ENCODE measurements around the gene RYR1. TPM values are rescaled to one million over a fixed set of nuclear protein-coding genes. Genes with fewer than 3 reads are reported as not detected.
"Not testable (repeated sequence)": the region's sequence is repeated elsewhere in the genome, so short reads cannot be mapped to it uniquely, and the experiment has no call there.

RYR1 gene
- total RNA-seq, 1 donor from 2014 or later = 0.12 TPM

DNA sequence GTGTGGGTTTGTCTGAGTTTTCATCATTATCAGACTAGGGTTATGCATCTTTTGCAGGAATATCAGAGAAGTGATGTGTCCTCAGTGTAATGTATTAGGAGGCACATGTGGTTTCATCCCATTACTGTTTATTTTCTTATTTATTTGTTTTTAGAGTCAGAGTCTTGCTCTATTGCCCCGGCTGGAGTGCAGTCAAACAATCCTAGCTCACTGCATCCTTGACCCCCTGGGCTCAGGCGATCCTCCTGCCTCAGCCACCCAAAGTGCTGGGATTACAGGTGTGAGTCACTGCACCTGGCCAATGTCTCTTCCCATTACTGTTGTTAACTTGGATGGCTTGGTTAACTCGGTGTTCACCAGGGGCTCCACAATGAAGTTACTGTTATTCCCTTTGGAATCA, 116.9 kb downstream of the RYR1 start:
- TF ChIP-seq, protein P1, sequence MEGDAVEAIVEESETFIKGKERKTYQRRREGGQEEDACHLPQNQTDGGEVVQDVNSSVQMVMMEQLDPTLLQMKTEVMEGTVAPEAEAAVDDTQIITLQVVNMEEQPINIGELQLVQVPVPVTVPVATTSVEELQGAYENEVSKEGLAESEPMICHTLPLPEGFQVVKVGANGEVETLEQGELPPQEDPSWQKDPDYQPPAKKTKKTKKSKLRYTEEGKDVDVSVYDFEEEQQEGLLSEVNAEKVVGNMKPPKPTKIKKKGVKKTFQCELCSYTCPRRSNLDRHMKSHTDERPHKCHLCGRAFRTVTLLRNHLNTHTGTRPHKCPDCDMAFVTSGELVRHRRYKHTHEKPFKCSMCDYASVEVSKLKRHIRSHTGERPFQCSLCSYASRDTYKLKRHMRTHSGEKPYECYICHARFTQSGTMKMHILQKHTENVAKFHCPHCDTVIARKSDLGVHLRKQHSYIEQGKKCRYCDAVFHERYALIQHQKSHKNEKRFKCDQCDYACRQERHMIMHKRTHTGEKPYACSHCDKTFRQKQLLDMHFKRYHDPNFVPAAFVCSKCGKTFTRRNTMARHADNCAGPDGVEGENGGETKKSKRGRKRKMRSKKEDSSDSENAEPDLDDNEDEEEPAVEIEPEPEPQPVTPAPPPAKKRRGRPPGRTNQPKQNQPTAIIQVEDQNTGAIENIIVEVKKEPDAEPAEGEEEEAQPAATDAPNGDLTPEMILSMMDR (conservative IDR thresholded peaks at IDR 0.05; ENCODE audit: low read depth, low read length) = no peak
- H3K4me3 ChIP-seq (ENCODE audit: low read depth, low read length) = no peak overlapping the region
- DNase-seq (ENCODE audit: low read depth) = no peak

DNA sequence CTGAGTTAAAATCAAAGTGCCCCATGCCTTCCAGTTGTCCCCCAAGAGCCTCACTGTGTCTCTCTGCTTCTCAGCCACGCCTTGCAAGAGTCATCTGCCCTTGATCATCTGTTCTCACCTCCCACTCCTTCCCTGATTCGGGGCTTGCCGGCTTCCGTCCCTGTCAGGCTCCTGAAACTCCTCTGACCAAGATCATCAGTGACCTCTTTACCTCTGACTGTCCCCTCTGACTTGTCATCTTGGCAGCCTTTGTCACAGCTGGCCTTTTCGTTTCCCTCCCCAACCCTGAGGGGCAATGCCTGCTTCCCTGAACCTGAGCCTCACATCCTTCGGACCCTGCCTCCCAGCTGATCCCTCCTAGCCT, 117.9 kb downstream of the RYR1 start:
- DNase-seq (ENCODE audit: low read depth) = no peak
- H3K4me3 ChIP-seq (ENCODE audit: low read depth, low read length) = no peak overlapping the region
- TF ChIP-seq, protein P1 (conservative IDR thresholded peaks at IDR 0.05; ENCODE audit: low read depth, low read length) = no peak

DNA sequence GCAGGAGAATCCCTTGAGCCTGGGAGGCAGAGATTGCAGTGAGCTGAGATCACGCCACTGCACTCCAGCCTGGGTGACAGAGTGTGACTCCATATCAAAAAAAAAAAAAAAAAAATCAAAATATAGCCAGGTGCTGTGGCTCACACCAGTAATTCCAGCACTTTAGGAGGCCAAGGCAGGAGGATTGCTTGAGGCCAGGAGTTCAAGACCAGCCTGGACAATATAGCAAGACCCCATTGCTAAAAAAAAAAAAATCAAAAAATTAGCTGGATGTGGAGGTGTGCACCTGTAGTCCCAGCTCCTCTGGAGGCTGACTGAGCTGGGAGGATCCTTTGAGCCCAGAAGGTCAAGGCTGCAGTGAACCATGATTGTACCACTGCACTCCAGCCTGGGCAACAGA, 119.7 kb downstream of the RYR1 start:
- not testable (repeated sequence) for H3K4me3 ChIP-seq (ENCODE audit: low read depth, low read length); DNase-seq (ENCODE audit: low read depth)

DNA sequence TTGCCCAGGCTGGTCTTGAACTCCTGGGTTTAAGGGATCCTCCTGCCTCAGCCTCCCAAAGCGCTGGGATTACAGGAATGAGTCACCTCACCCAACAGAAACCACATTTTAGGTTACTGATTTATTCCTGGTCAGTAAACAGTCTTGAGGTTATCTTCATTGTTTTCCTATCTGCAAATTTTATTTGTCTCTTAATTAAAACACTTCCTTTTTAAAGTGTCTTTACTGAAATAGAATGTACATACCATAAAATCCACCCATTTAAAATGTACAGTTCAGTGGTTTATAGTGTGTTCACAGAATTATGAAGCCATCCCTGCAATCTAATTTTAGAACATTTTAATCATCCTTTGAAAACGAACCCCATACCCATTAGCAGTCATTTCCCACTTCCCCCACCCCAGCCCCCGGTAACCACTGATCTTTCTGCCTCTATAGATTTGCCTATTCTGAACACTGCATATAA, 121.2 kb downstream of the RYR1 start:
- no peak overlapping the region for H3K4me3 ChIP-seq (ENCODE audit: low read depth, low read length)
- TF ChIP-seq, protein P1 (conservative IDR thresholded peaks at IDR 0.05; ENCODE audit: low read depth, low read length) = no peak
- DNase-seq (ENCODE audit: low read depth) = no peak

DNA sequence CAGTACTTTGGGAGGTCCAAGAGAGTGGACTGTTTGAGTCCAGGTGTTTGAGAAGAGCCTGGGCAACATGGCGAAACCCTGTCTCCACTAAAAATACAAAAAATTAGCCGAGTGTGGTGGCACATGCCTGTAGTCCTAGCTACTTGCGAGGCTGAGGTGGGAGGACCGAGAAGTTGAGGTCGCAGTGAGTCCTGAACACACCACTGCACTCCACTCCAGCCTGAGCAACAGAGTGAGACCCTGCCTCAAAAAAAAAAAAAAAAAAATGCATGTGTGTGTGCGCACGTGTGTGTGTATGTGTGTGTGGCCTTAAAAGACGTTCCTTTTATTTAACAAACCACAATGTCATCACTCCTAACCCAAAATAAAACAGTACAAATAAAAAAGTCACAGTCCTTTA, 121.7 kb downstream of the RYR1 start:
- TF ChIP-seq, protein P1 (conservative IDR thresholded peaks at IDR 0.05; ENCODE audit: low read depth, low read length) = no peak
- DNase-seq (ENCODE audit: low read depth) = no peak
- no peak overlapping the region for H3K4me3 ChIP-seq (ENCODE audit: low read depth, low read length)

DNA sequence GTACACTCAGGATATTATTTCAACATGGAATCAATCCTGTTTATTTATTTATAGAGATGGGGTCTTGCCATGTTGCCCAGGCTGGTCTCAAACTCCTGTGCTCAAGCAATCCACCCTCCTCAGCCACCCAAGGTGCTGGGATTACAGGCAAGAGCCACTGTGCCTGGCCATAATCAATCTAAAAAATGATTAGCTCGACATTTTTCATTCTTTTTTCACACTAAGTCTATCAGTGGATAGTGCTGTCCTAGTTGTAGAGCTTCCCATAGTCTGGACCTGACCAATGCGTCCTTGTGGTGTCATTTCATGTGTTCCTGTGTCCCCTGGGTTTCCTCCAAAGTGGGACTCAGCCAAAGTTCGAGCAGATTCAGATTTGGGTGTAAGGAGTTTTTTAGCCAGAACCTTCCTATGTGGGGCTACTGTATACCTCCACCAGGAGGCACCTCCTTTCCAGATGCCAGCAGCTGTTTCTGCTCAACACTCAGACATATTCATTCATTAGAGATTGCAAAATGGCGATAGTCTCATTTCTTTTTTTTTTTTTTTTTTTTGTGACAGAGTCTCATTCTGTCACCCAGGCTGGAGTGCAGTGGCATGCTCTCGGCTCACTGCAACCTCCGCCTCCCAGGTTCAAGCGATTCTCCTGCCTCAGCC, 123.2 kb downstream of the RYR1 start:
- no peak overlapping the region for H3K4me3 ChIP-seq (ENCODE audit: low read depth, low read length)
- no peak for DNase-seq (ENCODE audit: low read depth)
- TF ChIP-seq, protein P1 (conservative IDR thresholded peaks at IDR 0.05; ENCODE audit: low read depth, low read length) = peak; percentile 29

DNA sequence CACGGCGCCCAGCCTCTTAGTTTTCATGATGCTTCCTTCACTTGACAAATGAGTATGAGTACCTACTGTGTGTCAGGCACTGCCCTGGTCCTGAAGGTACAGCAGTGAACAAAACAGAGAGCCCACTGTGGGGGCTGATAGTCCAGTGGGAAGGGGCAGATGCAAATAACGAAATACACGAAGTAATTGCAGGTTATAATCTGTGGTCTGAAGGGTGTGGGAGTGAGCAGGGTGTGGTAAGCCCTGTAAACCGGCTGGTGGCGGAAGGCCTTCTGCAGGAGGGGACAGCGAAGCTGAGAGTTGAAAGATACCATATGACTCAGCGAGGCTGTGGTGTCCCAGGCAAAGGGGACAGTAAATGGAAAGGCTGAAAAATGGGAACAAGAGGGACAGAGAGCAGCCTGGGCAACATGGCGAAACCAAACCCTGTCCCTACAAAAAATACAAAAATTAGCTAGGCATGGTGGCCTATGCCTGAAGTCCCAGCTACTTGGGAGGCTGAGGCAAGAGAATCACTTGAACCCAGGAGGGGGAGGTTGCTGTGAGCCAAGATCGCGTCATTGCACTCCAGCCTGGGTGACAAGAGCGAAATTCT, 123.8 kb downstream of the RYR1 start:
- DNase-seq (ENCODE audit: low read depth) = no peak
- TF ChIP-seq, protein P1 (conservative IDR thresholded peaks at IDR 0.05; ENCODE audit: low read depth, low read length) = no peak
- no peak overlapping the region for H3K4me3 ChIP-seq (ENCODE audit: low read depth, low read length)

DNA sequence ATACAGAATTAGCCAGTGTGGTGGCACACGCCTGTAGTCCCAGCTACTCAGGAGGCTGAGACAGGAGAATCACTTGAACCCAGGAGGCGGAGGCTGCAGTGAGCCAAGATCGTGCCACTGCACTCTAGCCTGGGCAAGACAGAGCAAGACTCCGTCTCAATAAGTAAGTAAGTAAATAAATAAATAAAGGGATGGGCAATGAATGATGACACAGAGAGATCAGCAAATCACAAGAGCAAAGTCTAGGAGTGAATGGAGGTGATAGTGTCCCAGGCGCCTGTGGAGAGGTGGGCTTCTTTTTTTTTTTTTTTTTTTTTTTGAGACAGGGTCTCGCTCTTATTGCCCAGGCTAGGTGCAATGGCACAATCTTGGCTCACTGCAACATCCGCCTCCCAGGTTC, 125.4 kb downstream of the RYR1 start:
- H3K4me3 ChIP-seq (ENCODE audit: low read depth, low read length); DNase-seq (ENCODE audit: low read depth): not testable (repeated sequence)

Data from epithelial cell of proximal tubule (primary cell).